OCI-LY1 (cell line): ENCODE results near the gene UCN2.

ENCODE experiments used
- H2AFZ ChIP-seq: fragments of 200-600 bp; sonication (generic), shearing (Covaris generic); 2 replicates; pipeline ENCODE4 v1.6.0; 2014; ENCODE audit warnings: antibody characterized with exemption, mild to moderate bottlenecking, low read length
- H3F3A ChIP-seq: fragments of 200-600 bp; sonication (generic), shearing (Covaris generic); 2 replicates; pipeline ENCODE4 v1.6.0; 2014; ENCODE audit warnings: mild to moderate bottlenecking, antibody characterized with exemption, low read length, moderate library complexity; ENCODE audit not compliant: insufficient read depth
- H3K27ac ChIP-seq: fragments of 200-600 bp; sonication (generic); 2 replicates; pipeline ENCODE4 v1.5.1; 2014; ENCODE audit warnings: low read length, mixed run types, mild to moderate bottlenecking, low read depth; ENCODE audit not compliant: poor library complexity, severe bottlenecking
- H3K27me3 ChIP-seq: fragments of 200-600 bp; sonication (generic); 2 replicates; pipeline ENCODE4 v1.6.0; 2014; ENCODE audit warnings: antibody characterized with exemption, mild to moderate bottlenecking, low read length, moderate library complexity; ENCODE audit not compliant: insufficient read depth
- H3K36me3 ChIP-seq: fragments of 200-600 bp; sonication (generic); 2 replicates; pipeline ENCODE4 v1.6.1; 2014; ENCODE audit warnings: mild to moderate bottlenecking, antibody characterized with exemption, low read length, moderate library complexity, mixed read lengths; ENCODE audit not compliant: insufficient read depth
- H3K4me1 ChIP-seq: fragments of 200-600 bp; sonication (generic); 2 replicates; pipeline ENCODE4 v1.5.1; 2014; ENCODE audit warnings: mild to moderate bottlenecking, low read length, moderate library complexity; ENCODE audit not compliant: insufficient read depth, severe bottlenecking
- H3K4me2 ChIP-seq: fragments of 200-600 bp; sonication (generic), shearing (Covaris generic); 2 replicates; pipeline ENCODE4 v1.6.1; 2014; ENCODE audit warnings: low read length
- H3K4me3 ChIP-seq: fragments of 200-600 bp; sonication (generic); 2 replicates; pipeline ENCODE4 v1.5.1; 2014; ENCODE audit warnings: low read length, low read depth, mild to moderate bottlenecking, mixed read lengths; ENCODE audit not compliant: poor library complexity, severe bottlenecking
- H3K79me2 ChIP-seq: fragments of 200-600 bp; shearing (Covaris generic); 2 replicates; pipeline ENCODE4 v1.6.1; 2016; ENCODE audit warnings: mixed run types, low read length, mixed read lengths; ENCODE audit not compliant: insufficient read depth
- H3K9ac ChIP-seq: fragments of 200-600 bp; sonication (generic), shearing (Covaris generic); 2 replicates; pipeline ENCODE4 v1.6.1; 2014; ENCODE audit warnings: mild to moderate bottlenecking, low read length, mixed read lengths
- H3K9me2 ChIP-seq: fragments of 200-600 bp; sonication (generic), shearing (Covaris generic); 2 replicates; pipeline ENCODE4 v1.6.1; 2014; ENCODE audit warnings: low read depth, mild to moderate bottlenecking, low read length, mixed read lengths
- H3K9me3 ChIP-seq: fragments of 200-600 bp; shearing (Covaris generic); 2 replicates; pipeline ENCODE4 v1.6.1; 2014; ENCODE audit warnings: low read length, mixed read lengths
- H4K20me1 ChIP-seq: fragments of 200-600 bp; sonication (generic), shearing (Covaris generic); 2 replicates; pipeline ENCODE4 v1.6.0; 2016; ENCODE audit warnings: mild to moderate bottlenecking, low read length; ENCODE audit not compliant: insufficient read depth
- EZH2 ChIP-seq: fragments of 200-600 bp; sonication (generic), shearing (Covaris generic); IDR thresholded peaks from 2 replicates; pipeline ENCODE4 v1.8.0; 2017; ENCODE audit warnings: borderline replicate concordance, mixed run types, mild to moderate bottlenecking, antibody characterized with exemption, low read length, moderate library complexity, mixed read lengths
- TF ChIP-seq, protein P1 (sequence below): fragments of 200-600 bp; sonication (generic), shearing (Covaris generic); IDR thresholded peaks from 2 replicates; pipeline ENCODE4 v1.5.1; 2017; ENCODE audit warnings: mild to moderate bottlenecking, antibody characterized with exemption, low read length, moderate library complexity, mixed read lengths

Gene UCN2

DNA sequence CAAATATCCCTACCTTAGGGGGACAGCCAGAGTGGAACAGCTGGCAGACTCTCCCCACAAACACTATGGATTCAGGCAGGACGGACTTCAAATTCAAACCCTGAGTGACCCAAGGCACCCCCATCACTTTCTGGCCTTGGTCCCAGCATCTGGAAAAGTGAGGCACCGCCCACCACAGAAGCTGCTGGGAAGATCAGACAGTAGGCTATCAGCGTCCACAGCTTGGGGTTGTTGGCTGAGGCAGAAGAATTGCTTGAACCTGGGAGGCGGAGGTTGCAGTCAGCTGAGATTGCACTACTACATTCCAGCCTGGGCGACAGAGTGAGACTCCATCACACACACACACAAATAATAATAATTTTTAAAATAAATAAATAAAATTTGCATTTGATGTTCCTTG is 15.5 kb downstream of the UCN2 start:
- no peak overlapping the region for H3K4me3 ChIP-seq
- no peaks in the 10 kb centered on the region for H3K9me3 ChIP-seq
- peaks cover 12% of the 10 kb centered on the region for H3K4me1 ChIP-seq
- H3K9me2 ChIP-seq, result no peaks in the 10 kb centered on the region
- H3K4me2 ChIP-seq, result no peak overlapping the region
- no peak overlapping the region for H3K27ac ChIP-seq
- no peaks in the 10 kb centered on the region for H4K20me1 ChIP-seq
- no peak overlapping the region for H3K9ac ChIP-seq
- H3K27me3 ChIP-seq, result no peaks in the 10 kb centered on the region
- no peaks in the 10 kb centered on the region for H3K79me2 ChIP-seq
- peaks cover 32% of the 10 kb centered on the region; the same call in 1 of the 2 replicates for H3K36me3 ChIP-seq
- no peaks in the 10 kb centered on the region for H3F3A ChIP-seq
- no peak overlapping the region for H2AFZ ChIP-seq
- TF ChIP-seq, protein P1, sequence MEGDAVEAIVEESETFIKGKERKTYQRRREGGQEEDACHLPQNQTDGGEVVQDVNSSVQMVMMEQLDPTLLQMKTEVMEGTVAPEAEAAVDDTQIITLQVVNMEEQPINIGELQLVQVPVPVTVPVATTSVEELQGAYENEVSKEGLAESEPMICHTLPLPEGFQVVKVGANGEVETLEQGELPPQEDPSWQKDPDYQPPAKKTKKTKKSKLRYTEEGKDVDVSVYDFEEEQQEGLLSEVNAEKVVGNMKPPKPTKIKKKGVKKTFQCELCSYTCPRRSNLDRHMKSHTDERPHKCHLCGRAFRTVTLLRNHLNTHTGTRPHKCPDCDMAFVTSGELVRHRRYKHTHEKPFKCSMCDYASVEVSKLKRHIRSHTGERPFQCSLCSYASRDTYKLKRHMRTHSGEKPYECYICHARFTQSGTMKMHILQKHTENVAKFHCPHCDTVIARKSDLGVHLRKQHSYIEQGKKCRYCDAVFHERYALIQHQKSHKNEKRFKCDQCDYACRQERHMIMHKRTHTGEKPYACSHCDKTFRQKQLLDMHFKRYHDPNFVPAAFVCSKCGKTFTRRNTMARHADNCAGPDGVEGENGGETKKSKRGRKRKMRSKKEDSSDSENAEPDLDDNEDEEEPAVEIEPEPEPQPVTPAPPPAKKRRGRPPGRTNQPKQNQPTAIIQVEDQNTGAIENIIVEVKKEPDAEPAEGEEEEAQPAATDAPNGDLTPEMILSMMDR, result no peak
- no peak for TF ChIP-seq EZH2

DNA sequence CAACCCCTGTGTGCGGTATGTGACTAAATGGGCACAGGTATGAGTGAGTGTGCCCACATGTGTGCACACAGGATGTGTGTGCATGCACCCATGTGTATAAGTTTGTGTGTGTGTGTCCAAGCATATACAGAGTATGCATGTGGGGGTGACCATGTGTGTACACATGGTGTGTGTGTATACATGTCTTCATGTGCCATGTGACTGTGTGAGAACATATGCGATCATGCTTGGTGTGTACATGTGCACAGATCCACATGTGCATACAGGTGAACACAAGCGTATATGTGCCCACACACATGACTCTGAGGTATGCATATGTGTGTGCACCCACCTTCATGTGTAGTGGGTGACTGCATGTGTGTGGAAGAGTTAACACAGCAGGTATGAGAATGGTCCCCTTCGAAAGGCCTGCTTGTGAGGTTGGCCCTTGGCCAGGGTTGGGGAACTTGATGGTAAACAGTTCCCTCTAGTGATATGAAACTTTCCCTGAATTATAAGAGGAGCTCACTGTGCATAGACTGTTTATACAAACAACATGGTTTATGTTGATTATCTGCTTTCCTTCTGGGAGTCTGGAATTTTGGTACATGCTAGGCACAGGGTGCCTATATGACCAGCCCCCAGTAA is 17.3 kb downstream of the UCN2 start:
- Histone ChIP-seq H3F3A (no peaks in the 10 kb centered on the region), H3K9me3 (no peaks in the 10 kb centered on the region), H2AFZ (no peak overlapping the region), H3K4me2 (no peak overlapping the region), H3K79me2 (no peaks in the 10 kb centered on the region), H3K9me2 (no peaks in the 10 kb centered on the region), H3K36me3 (peaks cover 35% of the 10 kb centered on the region; the same call in 1 of the 2 replicates), H3K9ac (no peak overlapping the region), H3K27me3 (no peaks in the 10 kb centered on the region), H4K20me1 (no peaks in the 10 kb centered on the region), H3K27ac (no peak overlapping the region), H3K4me1 (no peaks in the 10 kb centered on the region), H3K4me3 (no peak overlapping the region)
- no peak for TF ChIP-seq EZH2
- TF ChIP-seq, protein P1, result no peak

DNA sequence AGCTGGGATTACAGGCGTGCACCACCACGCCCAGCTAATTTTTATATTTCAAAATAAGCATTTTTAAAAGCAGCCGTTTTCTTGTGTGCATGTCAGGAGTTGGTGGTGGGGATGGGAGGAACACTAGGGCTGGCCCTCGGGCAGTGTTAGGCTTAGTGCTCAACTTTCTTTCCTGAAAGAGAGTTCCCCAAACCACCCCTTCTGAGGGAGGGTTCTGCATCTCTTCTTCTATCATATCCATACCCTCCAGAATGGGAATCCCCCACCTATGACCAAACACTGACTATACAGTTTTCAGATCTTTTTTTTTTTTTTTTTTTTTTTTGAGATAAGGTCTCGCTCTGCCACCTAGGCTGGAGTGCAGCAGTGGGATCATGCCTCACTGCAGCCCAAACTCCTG is 19.4 kb downstream of the UCN2 start:
- Histone ChIP-seq H3K9me3 (no peaks in the 10 kb centered on the region), H3K36me3 (peaks cover 45% of the 10 kb centered on the region; the same call in 1 of the 2 replicates)

More for the DNA sequence above, 19.4 kb downstream of the UCN2 start:
- no peaks in the 10 kb centered on the region for H4K20me1 ChIP-seq
- H3F3A ChIP-seq, result no peaks in the 10 kb centered on the region
- no peak overlapping the region for H2AFZ ChIP-seq
- H3K4me1 ChIP-seq, result no peaks in the 10 kb centered on the region
- H3K4me3 ChIP-seq, result no peak overlapping the region
- no peaks in the 10 kb centered on the region for H3K79me2 ChIP-seq
- H3K27me3 ChIP-seq, result no peaks in the 10 kb centered on the region
- H3K27ac ChIP-seq, result no peak overlapping the region
- TF ChIP-seq EZH2, result no peak
- TF ChIP-seq, protein P1, result no peak
- no peaks in the 10 kb centered on the region for H3K9me2 ChIP-seq
- H3K9ac ChIP-seq, result no peak overlapping the region
- no peak overlapping the region for H3K4me2 ChIP-seq
